Peyer's patch (tissue), 4 donors: ENCODE results near the gene TUBA3D. TPM values are rescaled to one million over a fixed set of nuclear protein-coding genes. Genes with fewer than 3 reads are reported as not detected.
"Not testable (repeated sequence)": the region's sequence is repeated elsewhere in the genome, so short reads cannot be mapped to it uniquely, and the experiment has no call there.

Experiments used
- DNase-seq, 3 donors: peaks; one replicate each; pipeline ENCODE4 v3.0.0-alpha.2; 2017 to 2019
- H3K27ac ChIP-seq, 4 donors: fragments of 200-600 bp; sonication (generic); one replicate each; pipeline ENCODE4 v1.5.1; 2016 to 2019
- H3K27me3 ChIP-seq, 2 donors: fragments of 200-600 bp; sonication (generic); one replicate each; pipeline ENCODE4 v1.5.1; 2019
- H3K36me3 ChIP-seq, 3 donors: fragments of 200-600 bp; sonication (generic); one replicate each; pipeline ENCODE4 v1.5.1; 2016 to 2019
- H3K4me1 ChIP-seq, 4 donors: fragments of 200-600 bp; sonication (generic); one replicate each; pipeline ENCODE4 v1.5.1; 2016 to 2019
- H3K4me3 ChIP-seq, 4 donors: fragments of 200-600 bp; sonication (generic); 1 replicate in 3 of 4; 2 replicates in 1 of 4; pipeline ENCODE4 v1.5.1; 2016 to 2019; ENCODE audit warnings: mild to moderate bottlenecking in 1 of 4
- H3K9me3 ChIP-seq, 4 donors: fragments of 200-600 bp; sonication (generic); one replicate each; pipeline ENCODE4 v1.5.1; 2016 to 2019; ENCODE audit warnings: mild to moderate bottlenecking in 1 of 4
- POLR2A ChIP-seq, 2 donors: fragments of 450-650 bp; IDR thresholded peaks; one replicate each; pipeline ENCODE4 v1.5.1; 2017; ENCODE audit warnings: antibody characterized with exemption in 2 of 2, mild to moderate bottlenecking in 2 of 2, moderate library complexity in 2 of 2
- total RNA-seq, 4 donors: library from RNA; depleted of rRNA; stranded (reverse); fragments of >200 nt; gene quantifications; one replicate each; pipeline ENCODE4 v1.1.0, GENCODE V29; 2016
- TF ChIP-seq, protein P1 (sequence below), 6 experiments: fragments of 450-650 bp in 4 of 6; fragments of 200-600 bp in 2 of 6; sonication (generic) in 1 of 6; IDR thresholded peaks; one replicate each; pipeline ENCODE4 v1.5.1; 2017 to 2019; ENCODE audit warnings: antibody characterized with exemption in 6 of 6, mild to moderate bottlenecking in 3 of 6, moderate library complexity in 1 of 6

TUBA3D gene
- under 1 TPM in 2 of 4 donors, not detected in 2; 0.76 to 0.88 TPM for total RNA-seq

DNA sequence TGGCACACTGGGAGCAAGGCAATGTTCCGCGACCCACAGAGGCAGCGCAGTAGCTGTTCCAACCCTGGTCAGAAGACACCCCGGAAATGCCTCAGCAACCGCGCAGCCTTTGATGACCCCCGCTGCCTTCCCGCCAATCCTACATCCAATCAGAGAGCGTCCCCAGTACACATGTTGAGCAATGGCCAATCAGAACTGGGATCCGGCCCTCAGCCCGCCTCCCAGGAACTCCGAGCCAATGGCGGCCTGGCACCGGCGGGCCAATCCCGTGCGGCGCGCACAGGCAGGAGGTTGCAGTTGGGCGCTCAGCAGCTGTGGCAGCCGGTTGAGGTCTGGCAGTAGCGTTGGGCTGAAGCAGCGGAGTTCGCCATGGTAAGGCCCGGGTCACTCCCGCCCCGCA is at the start of gene TUBA3D:
Gene TUBA3D, plus strand, starts transcription at position 289 of the 400 bp plus-strand sequence. Its CDS starts 81 bp downstream, at position 370.
- no peak for TF ChIP-seq POLR2A (IDR thresholded peaks at IDR 0.05)
- TF ChIP-seq, protein P1, sequence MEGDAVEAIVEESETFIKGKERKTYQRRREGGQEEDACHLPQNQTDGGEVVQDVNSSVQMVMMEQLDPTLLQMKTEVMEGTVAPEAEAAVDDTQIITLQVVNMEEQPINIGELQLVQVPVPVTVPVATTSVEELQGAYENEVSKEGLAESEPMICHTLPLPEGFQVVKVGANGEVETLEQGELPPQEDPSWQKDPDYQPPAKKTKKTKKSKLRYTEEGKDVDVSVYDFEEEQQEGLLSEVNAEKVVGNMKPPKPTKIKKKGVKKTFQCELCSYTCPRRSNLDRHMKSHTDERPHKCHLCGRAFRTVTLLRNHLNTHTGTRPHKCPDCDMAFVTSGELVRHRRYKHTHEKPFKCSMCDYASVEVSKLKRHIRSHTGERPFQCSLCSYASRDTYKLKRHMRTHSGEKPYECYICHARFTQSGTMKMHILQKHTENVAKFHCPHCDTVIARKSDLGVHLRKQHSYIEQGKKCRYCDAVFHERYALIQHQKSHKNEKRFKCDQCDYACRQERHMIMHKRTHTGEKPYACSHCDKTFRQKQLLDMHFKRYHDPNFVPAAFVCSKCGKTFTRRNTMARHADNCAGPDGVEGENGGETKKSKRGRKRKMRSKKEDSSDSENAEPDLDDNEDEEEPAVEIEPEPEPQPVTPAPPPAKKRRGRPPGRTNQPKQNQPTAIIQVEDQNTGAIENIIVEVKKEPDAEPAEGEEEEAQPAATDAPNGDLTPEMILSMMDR (IDR thresholded peaks at IDR 0.05), result no peak
- Histone ChIP-seq H3K36me3 (no peaks in the 10 kb centered on the region), H3K27ac (no peak within 1 kb of the TSS), H3K4me3 (no peak within 1 kb of the TSS), H3K9me3 (no peaks in the 10 kb centered on the region), H3K27me3 (no peaks in the 10 kb centered on the region), H3K4me1 (no peaks in the 10 kb centered on the region)
- no peak for DNase-seq

DNA sequence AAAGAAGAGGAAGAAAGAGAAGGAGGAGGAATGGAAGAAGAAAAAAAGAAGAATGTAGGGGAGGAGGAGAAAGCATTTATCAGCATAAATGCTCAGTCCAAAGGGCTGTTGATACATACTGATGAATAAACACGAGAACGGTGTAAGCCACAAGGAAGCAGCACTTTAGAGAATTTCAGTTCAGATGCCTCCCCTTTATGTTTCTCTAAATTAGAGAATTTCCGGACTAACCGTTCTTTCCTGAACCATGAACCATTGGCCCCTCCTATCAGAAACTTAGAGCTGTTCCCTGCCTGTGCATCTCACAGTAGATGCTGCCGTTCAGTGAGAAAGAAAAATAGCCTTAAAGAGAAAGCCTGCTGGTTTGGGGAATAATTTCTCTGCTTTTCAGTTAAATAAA is 49.2 kb upstream of the TUBA3D start:
- Histone ChIP-seq H3K36me3 (no peaks in the 10 kb centered on the region), H3K27me3 (no peaks in the 10 kb centered on the region), H3K4me3 (no peak overlapping the region), H3K4me1 (no peaks in the 10 kb centered on the region), H3K27ac (no peak overlapping the region), H3K9me3 (no peaks in the 10 kb centered on the region)
- DNase-seq, result no peak
- TF ChIP-seq POLR2A (IDR thresholded peaks at IDR 0.05), result no peak
- TF ChIP-seq, protein P1 (IDR thresholded peaks at IDR 0.05), result no peak

- Histone ChIP-seq H3K27ac (no peak overlapping the region), H3K9me3 (no peaks in the 10 kb centered on the region), H3K4me1 (no peaks in the 10 kb centered on the region), H3K4me3 (no peak overlapping the region), H3K36me3 (no peaks in the 10 kb centered on the region), H3K27me3 (no peaks in the 10 kb centered on the region)
- DNase-seq, result no peak
- TF ChIP-seq, protein P1 (IDR thresholded peaks at IDR 0.05), result no peak
- no peak for TF ChIP-seq POLR2A (IDR thresholded peaks at IDR 0.05)
These were observed 44.6 kb upstream of the TUBA3D start for GRCh38 chr2:131431336-131431735.

GRCh38 chr2:131440742-131441468 is 35.0 kb upstream of the TUBA3D start:
- H3K4me1 ChIP-seq, DNase-seq, H3K9me3 ChIP-seq, H3K27me3 ChIP-seq, H3K27ac ChIP-seq, H3K4me3 ChIP-seq, H3K36me3 ChIP-seq: not testable (repeated sequence)

GRCh38 chr2:131444736-131445514 is 31.0 kb upstream of the TUBA3D start:
- not testable (repeated sequence) for H3K27me3 ChIP-seq, H3K9me3 ChIP-seq, H3K4me1 ChIP-seq, H3K36me3 ChIP-seq, H3K4me3 ChIP-seq, DNase-seq, H3K27ac ChIP-seq

- H3K9me3 ChIP-seq, H3K4me3 ChIP-seq, DNase-seq, H3K36me3 ChIP-seq, H3K27ac ChIP-seq, H3K27me3 ChIP-seq, H3K4me1 ChIP-seq: not testable (repeated sequence)
These were observed 30.5 kb upstream of the TUBA3D start for GRCh38 chr2:131445515-131445797.

DNA sequence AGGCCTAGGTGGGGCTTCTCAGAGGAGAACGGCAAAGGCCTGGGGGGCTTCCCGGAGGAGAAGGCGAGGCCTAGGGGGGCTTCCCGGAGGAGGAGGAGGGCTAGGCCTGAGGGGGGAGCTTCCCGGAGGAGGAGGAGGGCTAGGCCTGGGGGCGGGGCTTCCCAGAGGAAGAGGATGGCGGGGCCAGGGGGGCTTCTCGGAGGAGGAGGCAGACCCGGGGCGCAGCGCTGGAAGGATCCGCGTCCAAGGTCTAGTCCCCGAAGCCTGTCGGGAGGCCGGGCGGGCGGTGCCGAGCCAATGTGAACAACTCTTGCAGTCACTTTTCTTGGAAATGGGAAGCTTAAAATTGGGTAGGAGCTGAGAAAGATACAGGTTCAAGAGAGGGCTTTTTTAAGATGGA is 30.0 kb upstream of the TUBA3D start:
- no peaks in the 10 kb centered on the region for H3K27me3 ChIP-seq
- no peak overlapping the region for H3K4me3 ChIP-seq
- H3K9me3 ChIP-seq, result no peaks in the 10 kb centered on the region
- no peaks in the 10 kb centered on the region for H3K36me3 ChIP-seq
- no peak for DNase-seq
- no peaks in the 10 kb centered on the region for H3K4me1 ChIP-seq
- H3K27ac ChIP-seq, result no peak overlapping the region
- TF ChIP-seq, protein P1 (IDR thresholded peaks at IDR 0.05), result no peak
- no peak for TF ChIP-seq POLR2A (IDR thresholded peaks at IDR 0.05)

GRCh38 chr2:131447981-131448380 is 27.9 kb upstream of the TUBA3D start:
- not testable (repeated sequence) for H3K9me3 ChIP-seq, H3K27me3 ChIP-seq, H3K27ac ChIP-seq, DNase-seq, H3K36me3 ChIP-seq, H3K4me3 ChIP-seq, H3K4me1 ChIP-seq

DNA sequence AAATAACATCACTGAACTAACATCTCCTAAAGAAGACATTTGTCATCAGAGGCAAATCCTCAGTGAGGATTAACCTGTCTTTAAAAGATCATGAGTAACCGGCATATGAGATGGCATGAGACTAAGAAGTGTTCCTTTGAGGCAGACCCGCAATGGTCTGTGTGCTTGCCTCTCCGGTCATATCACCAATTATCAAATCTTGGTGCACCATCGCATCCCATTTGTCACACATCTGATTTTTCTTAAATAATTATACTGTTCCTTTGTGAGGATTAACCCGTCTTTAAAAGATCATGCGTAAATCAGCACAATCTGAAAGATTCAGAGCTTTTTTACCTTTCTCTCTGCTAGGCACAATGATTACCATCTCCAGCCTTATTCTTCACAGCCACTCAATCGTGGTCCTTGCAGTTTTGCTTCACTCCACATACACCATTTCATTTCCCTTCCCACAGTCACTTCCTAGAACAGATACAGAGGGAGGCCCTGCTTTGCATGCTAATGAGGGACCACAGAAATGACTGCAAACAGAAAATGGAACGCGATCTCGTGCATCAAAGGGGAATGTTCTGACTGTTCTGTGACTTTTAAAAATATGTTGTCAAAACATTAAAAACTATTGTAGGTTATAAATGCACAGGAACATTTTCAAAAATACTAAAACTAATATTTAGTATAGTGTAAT is 24.5 kb upstream of the TUBA3D start:
- not testable (repeated sequence) for DNase-seq, H3K27me3 ChIP-seq, H3K4me1 ChIP-seq, H3K4me3 ChIP-seq, H3K36me3 ChIP-seq, H3K9me3 ChIP-seq, H3K27ac ChIP-seq

GRCh38 chr2:131454914-131455313 is 21.0 kb upstream of the TUBA3D start:
- H3K27me3 ChIP-seq, H3K4me3 ChIP-seq, H3K36me3 ChIP-seq, H3K27ac ChIP-seq, DNase-seq, H3K9me3 ChIP-seq, H3K4me1 ChIP-seq: not testable (repeated sequence)
